SK-N-SH (cell line): ENCODE measurements around the gene CNEP1R1. TPM values are rescaled to one million over a fixed set of nuclear protein-coding genes. Genes with fewer than 3 reads are reported as not detected.

Experiments used
- CTCF ChIA-PET: fragments of 300-600, 350-600 bp; formaldehyde crosslinking; extraction: SDS; loops from one replicate; lab custom pipeline; 2021; lab: Yijun Ruan, JAX
- POLR2A ChIA-PET: fragments of 350-600 bp; sonication (Branson Sonifier 250); formaldehyde crosslinking; extraction: SDS; loops from one replicate; lab custom pipeline; 2020; ENCODE audit warnings: antibody characterized with exemption, inconsistent platforms; lab: Yijun Ruan, JAX
- DNase-seq: peaks from one replicate; pipeline ENCODE4 v3.0.0; 2012
- H2AFZ ChIP-seq: fragments of 200-600 bp; sonication (generic); 2 replicates; pipeline ENCODE4 v1.8.1; 2016; ENCODE audit warnings: antibody characterized with exemption, mild to moderate bottlenecking, low read depth
- H3F3A ChIP-seq: fragments of 200-600 bp; sonication (generic); replicated peaks from 2 replicates; pipeline ENCODE3; 2016; ENCODE audit warnings: antibody characterized with exemption, mild to moderate bottlenecking; ENCODE audit not compliant: insufficient read depth
- H3K27ac ChIP-seq, 2 experiments: fragments of 200-500 bp in 1 of 2; fragments of 200-600 bp in 1 of 2; sonication (Bioruptor generic) in 1 of 2; sonication (generic), shearing (Covaris generic) in 1 of 2; 2 replicates each; pipeline versions ENCODE4 v1.5.1 to v1.6.1; 2014 to 2016; ENCODE audit warnings: low read depth in 2 of 2, inconsistent platforms in 1 of 2, low read length in 1 of 2, mild to moderate bottlenecking in 1 of 2, mixed read lengths in 1 of 2
- H3K27me3 ChIP-seq: fragments of 200-600 bp; sonication (generic), shearing (Covaris generic); 2 replicates; pipeline ENCODE4 v1.6.1; 2016; ENCODE audit warnings: mixed run types; ENCODE audit not compliant: insufficient read depth
- H3K36me3 ChIP-seq, 2 experiments: fragments of 200-500 bp in 1 of 2; fragments of 200-600 bp in 1 of 2; sonication (Bioruptor generic) in 1 of 2; sonication (generic) in 1 of 2; replicated peaks in 1 of 2; 2 replicates each; pipeline versions ENCODE3 to v1.5.1; 2014 to 2016; ENCODE audit warnings: low read length in 1 of 2, mild to moderate bottlenecking in 1 of 2; ENCODE audit not compliant: insufficient read depth in 2 of 2, control insufficient read depth in 1 of 2
- H3K4me1 ChIP-seq, 2 experiments: fragments of 200-500 bp in 1 of 2; fragments of 200-600 bp in 1 of 2; sonication (Bioruptor generic) in 1 of 2; sonication (generic), shearing (Covaris generic) in 1 of 2; 2 replicates each; pipeline versions ENCODE4 v1.5.1 to v1.6.1; 2014 to 2016; ENCODE audit warnings: low read depth in 1 of 2, low read length in 1 of 2, mixed run types in 1 of 2; ENCODE audit not compliant: insufficient read depth in 2 of 2, control insufficient read depth in 1 of 2
- H3K4me2 ChIP-seq: fragments of 200-600 bp; sonication (generic), shearing (Covaris generic); 2 replicates; pipeline ENCODE4 v1.6.1; 2017; ENCODE audit warnings: mixed run types
- H3K4me3 ChIP-seq, 2 experiments: fragments of 200-500 bp in 1 of 2; fragments of 200-600 bp in 1 of 2; sonication (Bioruptor generic) in 1 of 2; sonication (generic), shearing (Covaris generic) in 1 of 2; 2 replicates each; pipeline versions ENCODE4 v1.5.1 to v1.8.1; 2014 to 2016; ENCODE audit warnings: low read depth in 2 of 2, inconsistent platforms in 1 of 2, low read length in 1 of 2, mild to moderate bottlenecking in 1 of 2, mixed read lengths in 1 of 2, moderate library complexity in 1 of 2
- H3K79me2 ChIP-seq: fragments of 200-600 bp; sonication (generic); 2 replicates; pipeline ENCODE4 v1.8.1; 2017; ENCODE audit warnings: mild to moderate bottlenecking; ENCODE audit not compliant: insufficient read depth
- H3K9ac ChIP-seq: fragments of 200-600 bp; sonication (generic); 2 replicates; pipeline ENCODE4 v1.6.1; 2017; ENCODE audit warnings: mixed run types
- H3K9me2 ChIP-seq: fragments of 200-600 bp; sonication (generic); 2 replicates; pipeline ENCODE4 v1.6.1; 2017; ENCODE audit warnings: mixed run types
- H3K9me3 ChIP-seq: fragments of 200-600 bp; sonication (generic); 2 replicates; pipeline ENCODE4 v1.6.1; 2017; ENCODE audit warnings: mixed run types, mild to moderate bottlenecking, moderate library complexity
- H4K20me1 ChIP-seq: fragments of 200-600 bp; sonication (generic); 2 replicates; pipeline ENCODE4 v1.6.1; 2017; ENCODE audit warnings: mild to moderate bottlenecking, mixed run types; ENCODE audit not compliant: insufficient read depth
- CHD2 ChIP-seq: fragments of 150-350 bp; IDR thresholded peaks from 2 replicates; pipeline ENCODE4 v1.6.1; 2018; ENCODE audit warnings: low read length; ENCODE audit not compliant: partially characterized antibody
- EZH2phosphoT487 ChIP-seq: fragments of 200-600 bp; sonication (generic); IDR thresholded peaks from 2 replicates; pipeline ENCODE4 v1.6.1; 2017; ENCODE audit warnings: low read depth, mixed run types, mild to moderate bottlenecking, antibody characterized with exemption, moderate library complexity, borderline replicate concordance
- FOSL2 ChIP-seq: IDR thresholded peaks from 2 replicates; pipeline ENCODE4 v1.4.0; 2012; ENCODE audit warnings: low read depth, mild to moderate bottlenecking, moderate library complexity, borderline replicate concordance
- FOXJ3 ChIP-seq: sonication (generic); formaldehyde crosslinking; IDR thresholded peaks from 2 replicates; pipeline ENCODE4 v1.5.1; 2020; ENCODE audit warnings: mild to moderate bottlenecking, missing genetic modification reagents
- FOXM1 ChIP-seq: IDR thresholded peaks from 2 replicates; pipeline ENCODE4 v1.4.0; 2012; ENCODE audit warnings: low read depth, mild to moderate bottlenecking
- GABPA ChIP-seq: IDR thresholded peaks from 2 replicates; pipeline ENCODE4 v1.4.0; 2012; ENCODE audit warnings: low read depth, mild to moderate bottlenecking
- GATA2 ChIP-seq: sonication (generic); formaldehyde crosslinking; IDR thresholded peaks from 2 replicates; pipeline ENCODE4 v1.5.0; 2020; ENCODE audit warnings: mild to moderate bottlenecking, missing genetic modification reagents
- MXI1 ChIP-seq: IDR thresholded peaks from 2 replicates; pipeline ENCODE4 v1.6.1; 2012; ENCODE audit warnings: mild to moderate bottlenecking, low read depth, low read length, improper control_type of control experiment
- POLR2AphosphoS5 ChIP-seq: IDR thresholded peaks from 2 replicates; pipeline ENCODE4 v1.6.1; 2012; ENCODE audit warnings: low read depth, low read length
- RAD21 ChIP-seq: IDR thresholded peaks from 2 replicates; pipeline ENCODE4 v1.6.1; 2012; ENCODE audit warnings: mild to moderate bottlenecking, low read length
- RCOR1 ChIP-seq: fragments of 150-350 bp; IDR thresholded peaks from 2 replicates; pipeline ENCODE4 v1.6.1; 2017; ENCODE audit warnings: antibody characterized with exemption, low read length
- RFX5 ChIP-seq: IDR thresholded peaks from 2 replicates; pipeline ENCODE4 v1.6.1; 2012; ENCODE audit warnings: mild to moderate bottlenecking, improper control_type of control experiment, low read length
- SIN3A ChIP-seq: IDR thresholded peaks from 2 replicates; pipeline ENCODE4 v1.6.1; 2012; ENCODE audit warnings: low read depth, mild to moderate bottlenecking, low read length, moderate library complexity, borderline replicate concordance
- TAF1 ChIP-seq: IDR thresholded peaks from 2 replicates; pipeline ENCODE4 v1.6.1; 2012; ENCODE audit warnings: low read depth, mild to moderate bottlenecking, low read length, moderate library complexity, borderline replicate concordance
- TCF12 ChIP-seq: IDR thresholded peaks from 2 replicates; pipeline ENCODE4 v1.4.0; 2012
- YY1 ChIP-seq: IDR thresholded peaks from 2 replicates; pipeline ENCODE4 v1.4.0; 2012; ENCODE audit warnings: low read depth, mild to moderate bottlenecking
- WGBS: methylation state at CpG from one replicate; pipeline ENCODE4 v1.1.6; 2017; ENCODE audit warnings: low lambda C conversion rate; 5-methylcytosine and 5-hydroxymethylcytosine counted together
- polyA plus RNA-seq, 3 experiments: library from polyadenylated mRNA; depleted of rRNA; stranded (reverse); fragments of >200 nt; gene quantifications; 2 replicates each; pipeline ENCODE4 v1.2.3, GENCODE V29; 2012
- TF ChIP-seq, protein P1 (sequence below): IDR thresholded peaks from 2 replicates; pipeline ENCODE4 v1.4.0; 2012; ENCODE audit warnings: low read depth, borderline replicate concordance
- TF ChIP-seq, protein P2 (sequence below): fragments of 150-350 bp; IDR thresholded peaks from 2 replicates; pipeline ENCODE4 v1.6.1; 2016; ENCODE audit warnings: mild to moderate bottlenecking, low read depth, low read length
- TF ChIP-seq, protein P3 (sequence below): fragments of 200-600 bp; sonication (generic); IDR thresholded peaks from 2 replicates; pipeline ENCODE4 v1.6.1; 2017; ENCODE audit warnings: antibody characterized with exemption, mild to moderate bottlenecking, moderate library complexity
- TF ChIP-seq, protein P4 (sequence below): IDR thresholded peaks from 2 replicates; pipeline ENCODE4 v1.4.0; 2012; ENCODE audit warnings: low read depth, borderline replicate concordance

The CNEP1R1 gene
- polyA plus RNA-seq, 1 of the 3 experiments (the other 2 are of a cell fraction), result 19.2 TPM

DNA sequence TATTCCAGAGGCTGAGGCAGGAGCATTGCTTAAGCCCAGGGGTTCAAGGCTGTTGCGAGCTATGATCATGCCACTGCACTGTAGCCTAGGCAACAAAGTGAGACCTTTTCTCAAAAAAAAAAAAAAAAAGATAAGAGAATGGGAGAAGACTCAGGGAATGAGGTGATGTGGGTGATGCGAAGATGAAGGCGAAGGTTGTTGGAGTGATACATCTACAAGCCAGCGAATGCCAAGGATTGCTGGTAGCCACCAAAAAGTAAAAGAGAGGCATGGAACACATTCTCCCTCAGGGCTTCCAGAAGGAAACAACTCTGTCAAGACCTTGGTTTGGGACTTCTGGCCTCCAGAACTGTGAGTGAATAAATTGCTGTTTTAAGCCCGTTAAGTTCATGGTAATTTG lies 26.0 kb upstream of the CNEP1R1 start (continued):
- TF ChIP-seq, protein P1, sequence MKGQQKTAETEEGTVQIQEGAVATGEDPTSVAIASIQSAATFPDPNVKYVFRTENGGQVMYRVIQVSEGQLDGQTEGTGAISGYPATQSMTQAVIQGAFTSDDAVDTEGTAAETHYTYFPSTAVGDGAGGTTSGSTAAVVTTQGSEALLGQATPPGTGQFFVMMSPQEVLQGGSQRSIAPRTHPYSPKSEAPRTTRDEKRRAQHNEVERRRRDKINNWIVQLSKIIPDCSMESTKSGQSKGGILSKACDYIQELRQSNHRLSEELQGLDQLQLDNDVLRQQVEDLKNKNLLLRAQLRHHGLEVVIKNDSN, result no peak
- TF ChIP-seq YY1, result no peak

DNA sequence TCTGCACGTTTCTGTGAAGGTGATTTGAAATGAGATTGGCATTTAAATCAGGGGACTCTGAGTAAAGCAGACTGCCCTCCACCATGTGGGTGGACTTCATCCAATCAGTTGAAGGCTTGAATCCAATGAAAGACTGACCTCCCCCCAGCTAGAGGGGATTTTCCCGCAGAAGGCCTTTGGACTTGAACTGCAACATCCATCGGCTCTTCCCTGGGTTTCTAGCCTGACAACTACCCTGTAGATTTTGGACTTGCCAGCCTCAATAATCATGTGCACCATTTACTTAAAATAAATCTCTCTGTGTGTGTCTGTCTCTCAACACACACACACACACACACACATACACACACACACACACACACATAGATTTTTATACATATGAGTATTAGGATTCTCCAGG lies 23.9 kb upstream of the CNEP1R1 start:
- H4K20me1 ChIP-seq, result no peaks in the 10 kb centered on the region
- no peaks in the 10 kb centered on the region for H3K79me2 ChIP-seq
- H3K4me2 ChIP-seq, result no peak overlapping the region
- no peaks in the 10 kb centered on the region for H3K9me3 ChIP-seq
- H3K4me1 ChIP-seq, result no peaks in the 10 kb centered on the region
- whole genome bisulfite sequencing, result 31% methylated on average over 2 of the region's 3 CpGs
- no peak overlapping the region for H3K4me3 ChIP-seq
- no peak overlapping the region for H3K9ac ChIP-seq
- H2AFZ ChIP-seq, result no peak overlapping the region
- no peak for DNase-seq
- ChIA-PET POLR2A (no interaction called here), CTCF (no interaction called here)
- H3K27ac ChIP-seq, result no peak overlapping the region
- no peaks in the 10 kb centered on the region for H3K27me3 ChIP-seq
- TF ChIP-seq, protein P1, result no peak
- TF ChIP-seq FOXJ3, result no peak
- TF ChIP-seq EZH2phosphoT487, result no peak
- no peak for TF ChIP-seq FOSL2
- no peak for TF ChIP-seq SIN3A
- TF ChIP-seq POLR2AphosphoS5, result no peak
- no peak for TF ChIP-seq RFX5
- no peak for TF ChIP-seq TCF12
- TF ChIP-seq MXI1, result no peak
- TF ChIP-seq GATA2 (CRISPR knock-in tag), result no peak
- TF ChIP-seq FOXM1, result no peak
- TF ChIP-seq CHD2, result no peak
- no peaks in the 10 kb centered on the region for H3K9me2 ChIP-seq
- H3F3A ChIP-seq, result no peaks in the 10 kb centered on the region
- no peaks in the 10 kb centered on the region for H3K36me3 ChIP-seq

DNA sequence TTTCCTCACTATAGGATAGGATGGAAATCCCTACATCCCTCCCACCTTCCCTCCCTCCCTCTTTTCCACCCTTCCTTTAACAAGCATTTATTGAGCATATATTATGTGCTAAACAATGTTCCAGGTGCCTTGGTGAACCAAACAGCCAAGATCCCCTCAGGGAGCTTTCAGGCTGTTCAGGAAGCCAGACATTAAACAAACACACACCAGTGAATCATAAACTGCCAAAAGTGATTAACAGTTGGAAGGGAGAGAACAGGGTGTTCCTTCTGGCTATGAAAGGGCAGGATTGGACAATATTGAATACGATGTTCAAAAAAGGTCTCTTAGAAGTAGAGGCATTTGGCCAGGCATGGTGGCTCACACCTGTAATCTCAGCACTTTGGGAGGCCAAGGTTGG lies 22.8 kb upstream of the CNEP1R1 start:
- Histone ChIP-seq H3K79me2 (no peaks in the 10 kb centered on the region), H3K4me1 (no peaks in the 10 kb centered on the region), H3K9ac (no peak overlapping the region), H2AFZ (no peak overlapping the region), H3K9me2 (no peaks in the 10 kb centered on the region), H3F3A (no peaks in the 10 kb centered on the region), H3K9me3 (no peaks in the 10 kb centered on the region), H3K27me3 (no peaks in the 10 kb centered on the region), H3K4me3 (no peak overlapping the region), H3K27ac (no peak overlapping the region), H3K36me3 (no peaks in the 10 kb centered on the region), H4K20me1 (no peaks in the 10 kb centered on the region), H3K4me2 (no peak overlapping the region)
- POLR2A ChIA-PET, result no interaction called here
- CTCF ChIA-PET, result no interaction called here
- WGBS, result 5% methylated on average over 1 of the region's 1 CpG
- DNase-seq, result no peak
- TF ChIP-seq, protein P2, sequence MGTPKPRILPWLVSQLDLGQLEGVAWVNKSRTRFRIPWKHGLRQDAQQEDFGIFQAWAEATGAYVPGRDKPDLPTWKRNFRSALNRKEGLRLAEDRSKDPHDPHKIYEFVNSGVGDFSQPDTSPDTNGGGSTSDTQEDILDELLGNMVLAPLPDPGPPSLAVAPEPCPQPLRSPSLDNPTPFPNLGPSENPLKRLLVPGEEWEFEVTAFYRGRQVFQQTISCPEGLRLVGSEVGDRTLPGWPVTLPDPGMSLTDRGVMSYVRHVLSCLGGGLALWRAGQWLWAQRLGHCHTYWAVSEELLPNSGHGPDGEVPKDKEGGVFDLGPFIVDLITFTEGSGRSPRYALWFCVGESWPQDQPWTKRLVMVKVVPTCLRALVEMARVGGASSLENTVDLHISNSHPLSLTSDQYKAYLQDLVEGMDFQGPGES, result no peak
- TF ChIP-seq GABPA (no peak), TAF1 (no peak), RCOR1 (no peak), FOXM1 (no peak), CHD2 (no peak), RAD21 (no peak)
- TF ChIP-seq, protein P1, result no peak
- TF ChIP-seq, protein P3, sequence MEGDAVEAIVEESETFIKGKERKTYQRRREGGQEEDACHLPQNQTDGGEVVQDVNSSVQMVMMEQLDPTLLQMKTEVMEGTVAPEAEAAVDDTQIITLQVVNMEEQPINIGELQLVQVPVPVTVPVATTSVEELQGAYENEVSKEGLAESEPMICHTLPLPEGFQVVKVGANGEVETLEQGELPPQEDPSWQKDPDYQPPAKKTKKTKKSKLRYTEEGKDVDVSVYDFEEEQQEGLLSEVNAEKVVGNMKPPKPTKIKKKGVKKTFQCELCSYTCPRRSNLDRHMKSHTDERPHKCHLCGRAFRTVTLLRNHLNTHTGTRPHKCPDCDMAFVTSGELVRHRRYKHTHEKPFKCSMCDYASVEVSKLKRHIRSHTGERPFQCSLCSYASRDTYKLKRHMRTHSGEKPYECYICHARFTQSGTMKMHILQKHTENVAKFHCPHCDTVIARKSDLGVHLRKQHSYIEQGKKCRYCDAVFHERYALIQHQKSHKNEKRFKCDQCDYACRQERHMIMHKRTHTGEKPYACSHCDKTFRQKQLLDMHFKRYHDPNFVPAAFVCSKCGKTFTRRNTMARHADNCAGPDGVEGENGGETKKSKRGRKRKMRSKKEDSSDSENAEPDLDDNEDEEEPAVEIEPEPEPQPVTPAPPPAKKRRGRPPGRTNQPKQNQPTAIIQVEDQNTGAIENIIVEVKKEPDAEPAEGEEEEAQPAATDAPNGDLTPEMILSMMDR, result no peak
- TF ChIP-seq, protein P4, sequence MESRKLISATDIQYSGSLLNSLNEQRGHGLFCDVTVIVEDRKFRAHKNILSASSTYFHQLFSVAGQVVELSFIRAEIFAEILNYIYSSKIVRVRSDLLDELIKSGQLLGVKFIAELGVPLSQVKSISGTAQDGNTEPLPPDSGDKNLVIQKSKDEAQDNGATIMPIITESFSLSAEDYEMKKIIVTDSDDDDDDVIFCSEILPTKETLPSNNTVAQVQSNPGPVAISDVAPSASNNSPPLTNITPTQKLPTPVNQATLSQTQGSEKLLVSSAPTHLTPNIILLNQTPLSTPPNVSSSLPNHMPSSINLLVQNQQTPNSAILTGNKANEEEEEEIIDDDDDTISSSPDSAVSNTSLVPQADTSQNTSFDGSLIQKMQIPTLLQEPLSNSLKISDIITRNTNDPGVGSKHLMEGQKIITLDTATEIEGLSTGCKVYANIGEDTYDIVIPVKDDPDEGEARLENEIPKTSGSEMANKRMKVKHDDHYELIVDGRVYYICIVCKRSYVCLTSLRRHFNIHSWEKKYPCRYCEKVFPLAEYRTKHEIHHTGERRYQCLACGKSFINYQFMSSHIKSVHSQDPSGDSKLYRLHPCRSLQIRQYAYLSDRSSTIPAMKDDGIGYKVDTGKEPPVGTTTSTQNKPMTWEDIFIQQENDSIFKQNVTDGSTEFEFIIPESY, result no peak
